ENCODE measurements around the gene ST6GALNAC6.
"Not testable (repeated sequence)": the region's sequence is repeated elsewhere in the genome, so short reads cannot be mapped to it uniquely, and the experiment has no call there.

The ST6GALNAC6 gene

GRCh38 chr9:127893392-127893791 lies 6.0 kb downstream of the ST6GALNAC6 start:
- no peak for DNase-seq (ENCODE audit: low read depth in 2 of 2)

DNA sequence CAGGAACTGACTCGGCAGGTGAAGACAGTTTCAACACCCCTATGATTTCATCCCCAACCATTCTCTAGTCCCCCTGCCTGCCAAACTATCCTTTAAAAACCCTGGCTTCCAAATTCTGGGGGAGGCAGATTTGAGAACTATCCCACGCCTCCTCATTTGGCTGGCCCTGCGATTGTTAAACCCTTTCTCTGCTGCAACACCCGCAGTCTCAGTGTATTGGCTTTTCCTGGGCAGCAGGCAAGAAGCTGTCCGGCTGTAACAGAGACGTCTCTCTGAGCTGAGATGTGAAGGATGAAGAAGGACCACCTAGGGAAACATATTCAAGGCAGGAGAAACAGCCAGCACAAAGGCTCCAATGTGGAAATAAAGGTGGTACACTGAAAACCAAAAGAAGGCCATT lies 6.6 kb downstream of the ST6GALNAC6 start:
- no peak for DNase-seq (ENCODE audit: low read depth in 2 of 2)

DNA sequence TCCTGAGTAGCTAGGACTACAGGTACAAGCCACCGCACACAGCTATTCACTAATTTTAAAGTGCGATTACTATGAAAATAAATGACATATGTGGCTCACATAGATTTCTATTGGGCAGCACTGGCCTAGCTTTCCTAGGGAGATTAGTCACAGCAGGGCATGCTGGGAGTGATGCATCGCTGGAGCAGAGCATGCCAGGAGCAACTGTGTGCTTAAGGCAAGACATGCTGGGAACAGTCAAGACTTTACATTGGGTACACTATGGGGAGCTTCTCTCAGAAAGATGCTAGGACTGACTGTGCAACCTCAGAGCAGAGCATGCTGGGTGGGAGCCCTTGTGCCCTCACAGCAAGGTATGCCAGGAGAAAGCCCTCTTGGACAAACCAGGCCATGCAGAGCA lies 9.3 kb downstream of the ST6GALNAC6 start:
- DNase-seq (ENCODE audit: low read depth in 2 of 2), result no peak

GRCh38 chr9:127887792-127888191 lies 11.6 kb downstream of the ST6GALNAC6 start:
- no peak for DNase-seq (ENCODE audit: low read depth in 2 of 2)

DNA sequence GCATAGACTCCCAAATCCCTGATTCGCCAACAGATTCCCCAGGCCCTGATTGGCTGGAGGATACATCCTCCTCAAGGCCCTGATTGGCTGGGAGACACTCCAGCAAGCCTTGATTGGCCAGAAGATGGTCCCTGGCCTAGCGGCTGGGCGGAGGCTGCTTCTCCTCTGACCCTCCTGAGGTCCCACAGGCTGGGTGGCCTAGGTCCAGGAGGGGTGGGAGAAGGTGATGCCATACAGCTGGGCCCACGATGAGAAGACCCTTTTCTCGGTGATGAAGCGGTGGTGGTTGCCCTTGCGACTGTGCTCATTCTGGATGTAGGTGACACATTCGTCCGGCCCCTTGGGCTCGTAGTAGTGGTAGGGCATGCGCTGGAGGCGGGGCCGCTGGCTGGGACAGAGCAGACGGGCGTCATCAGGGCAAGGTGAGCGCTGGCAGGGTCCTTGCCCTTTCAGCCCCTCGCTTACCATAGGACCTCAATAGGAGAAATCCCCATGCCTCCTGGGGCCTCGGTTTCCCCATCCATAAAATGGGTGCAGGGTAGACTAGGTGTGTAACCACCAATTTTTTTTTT lies 12.9 kb downstream of the ST6GALNAC6 start:
- no peak for DNase-seq (ENCODE audit: low read depth in 2 of 2)

DNA sequence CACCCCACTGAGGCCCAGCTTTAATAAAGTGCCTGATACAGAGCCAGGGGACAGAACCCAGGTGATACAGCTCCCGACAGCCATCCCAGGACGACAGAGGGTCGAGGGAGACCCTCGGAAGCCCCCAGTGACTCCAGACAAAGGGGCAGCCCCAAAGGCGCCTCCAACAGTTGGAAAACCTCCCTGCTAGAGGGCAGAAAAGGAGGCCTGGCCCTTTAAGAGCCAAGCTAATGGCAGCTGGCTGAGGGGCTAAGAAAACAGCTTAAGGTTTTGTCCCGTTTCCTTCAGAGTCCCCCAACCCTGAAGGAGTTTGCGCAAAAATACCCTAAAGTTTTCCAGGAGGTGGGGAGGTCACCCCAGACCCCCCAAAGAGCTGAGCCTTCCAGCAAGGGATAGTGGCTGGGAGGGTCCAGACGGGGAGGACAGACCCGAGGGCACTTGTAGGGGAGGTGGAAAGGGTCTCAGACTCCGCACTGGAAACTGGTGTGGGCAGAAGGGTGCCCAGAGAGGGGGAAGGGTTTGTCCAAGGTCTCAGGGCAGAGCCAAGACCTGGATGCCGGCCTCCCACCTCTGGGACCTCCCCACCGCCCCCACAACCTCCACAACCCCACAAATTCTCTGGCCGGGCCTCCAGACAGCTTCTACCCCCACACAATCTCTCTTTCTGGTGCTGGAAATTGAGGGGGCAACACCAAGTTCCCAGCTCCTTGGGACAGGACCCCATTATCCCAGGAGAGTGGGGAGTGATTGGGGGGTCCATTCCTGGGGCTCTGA lies 13.7 kb downstream of the ST6GALNAC6 start:
- no peak for DNase-seq (ENCODE audit: low read depth in 2 of 2)

- DNase-seq (ENCODE audit: low read depth in 2 of 2), result no peak
Observed at GRCh38 chr9:127884976-127885490, 14.4 kb downstream of the ST6GALNAC6 start.

GRCh38 chr9:127884427-127884911 lies 14.9 kb downstream of the ST6GALNAC6 start:
- no peak for DNase-seq (ENCODE audit: low read depth in 2 of 2)

- DNase-seq (ENCODE audit: low read depth in 2 of 2), result no peak
Observed at GRCh38 chr9:127883959-127884358, 15.4 kb downstream of the ST6GALNAC6 start.

DNA sequence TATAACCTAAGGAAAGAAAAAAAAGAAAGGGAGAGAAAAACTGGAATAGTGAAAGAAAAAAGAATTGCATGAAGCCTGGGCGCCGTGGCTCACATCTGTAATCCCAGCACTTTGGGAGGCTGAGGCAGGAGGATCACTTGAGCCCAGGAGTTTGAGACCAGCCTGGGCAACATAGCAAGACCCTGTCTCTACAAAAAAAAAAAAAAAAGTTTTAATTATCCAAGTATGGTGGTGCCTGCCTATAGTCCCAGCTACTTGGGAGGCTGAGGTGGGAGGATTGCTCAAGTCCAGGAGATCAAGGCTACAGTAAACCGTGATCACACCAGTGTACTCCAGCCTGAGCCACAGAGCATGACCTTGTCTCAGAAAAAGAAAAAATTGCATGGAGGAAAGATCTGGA lies 17.7 kb downstream of the ST6GALNAC6 start:
- DNase-seq (ENCODE audit: low read depth in 2 of 2), result not testable (repeated sequence)

DNA sequence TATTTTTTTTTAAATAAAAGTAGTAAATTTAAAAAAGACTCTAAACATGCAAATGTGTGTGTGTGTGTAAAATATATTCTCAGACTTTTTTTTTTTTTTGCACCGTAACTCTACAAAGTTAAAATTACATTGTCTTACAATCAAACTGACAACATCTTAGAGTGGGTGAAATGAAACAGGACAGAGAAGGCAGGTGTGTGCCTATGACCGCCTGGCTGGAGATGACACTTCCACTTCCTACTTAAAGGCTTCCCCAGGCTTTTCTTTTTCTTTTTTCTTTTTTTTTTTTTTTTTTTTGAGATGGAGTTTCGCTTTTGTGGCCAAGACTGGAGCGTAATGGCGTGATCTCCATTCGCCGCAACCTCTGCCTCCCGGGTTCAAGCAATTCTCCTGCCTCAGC lies 19.3 kb downstream of the ST6GALNAC6 start:
- no peak for DNase-seq (ENCODE audit: low read depth in 2 of 2)

GRCh38 chr9:127878652-127879390 lies 20.6 kb downstream of the ST6GALNAC6 start:
- no peak for DNase-seq (ENCODE audit: low read depth in 2 of 2)

DNA sequence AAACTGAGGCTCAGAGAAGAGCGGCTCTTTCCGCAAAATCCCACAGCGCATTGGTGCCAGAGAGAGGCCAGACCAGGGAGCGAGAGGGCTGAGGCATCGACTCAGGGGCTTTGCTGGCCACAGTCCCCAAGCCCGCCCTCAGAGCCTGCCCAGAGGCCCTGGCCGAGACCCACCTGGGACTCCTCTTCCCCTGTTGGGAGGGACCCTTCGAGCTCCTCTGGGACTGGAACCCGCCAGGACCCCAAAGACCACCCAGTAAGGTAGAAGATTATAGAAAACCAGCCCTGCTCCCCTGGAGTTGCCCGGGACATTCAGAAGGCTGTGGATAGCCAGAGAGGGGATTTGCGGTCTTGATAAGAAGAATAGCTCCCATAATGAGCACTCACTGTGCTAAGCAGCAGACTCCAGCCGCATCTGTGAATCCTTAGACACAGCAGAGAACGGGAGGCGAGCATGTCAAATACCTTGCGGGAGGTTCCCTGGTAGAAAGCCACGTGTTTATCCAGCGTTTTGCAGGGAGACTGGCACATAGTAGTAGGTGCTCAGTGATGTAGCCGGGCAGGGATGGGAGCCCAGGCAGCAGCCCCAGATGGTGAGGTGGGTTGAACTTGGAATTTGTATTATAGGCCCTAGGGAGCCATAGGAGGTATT lies 21.3 kb downstream of the ST6GALNAC6 start:
- no peak for DNase-seq (ENCODE audit: low read depth in 2 of 2)

DNA sequence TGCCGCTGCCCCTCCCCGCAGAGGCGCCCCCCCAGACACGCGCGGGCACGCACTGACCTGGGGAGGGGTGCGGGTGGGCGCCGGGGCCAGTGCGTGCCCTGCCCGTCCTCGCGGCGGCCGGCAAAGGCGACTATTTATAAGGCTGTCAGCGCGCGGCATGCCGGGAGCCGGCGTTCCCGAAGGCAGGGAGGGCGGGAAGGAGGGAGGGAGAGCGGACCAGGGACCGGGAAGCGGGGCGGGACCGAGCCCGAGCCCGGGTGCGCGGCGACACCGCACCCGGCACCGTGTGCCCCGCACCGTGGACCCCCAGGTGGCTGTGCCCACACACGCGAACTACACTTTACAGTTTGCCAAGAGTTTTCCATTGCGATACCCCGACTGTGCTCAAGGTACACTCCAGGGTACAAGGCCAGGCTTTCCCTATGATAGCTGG lies 21.8 kb downstream of the ST6GALNAC6 start, which contains the start of gene AK1:
Gene AK1 (minus strand): TSS at position 110 of the 433 bp plus-strand sequence. CDS start 3,058 bp downstream, outside the sequence.
- DNase-seq (ENCODE audit: low read depth in 2 of 2), result peak in 1 of 2 experiments; percentile 15

DNA sequence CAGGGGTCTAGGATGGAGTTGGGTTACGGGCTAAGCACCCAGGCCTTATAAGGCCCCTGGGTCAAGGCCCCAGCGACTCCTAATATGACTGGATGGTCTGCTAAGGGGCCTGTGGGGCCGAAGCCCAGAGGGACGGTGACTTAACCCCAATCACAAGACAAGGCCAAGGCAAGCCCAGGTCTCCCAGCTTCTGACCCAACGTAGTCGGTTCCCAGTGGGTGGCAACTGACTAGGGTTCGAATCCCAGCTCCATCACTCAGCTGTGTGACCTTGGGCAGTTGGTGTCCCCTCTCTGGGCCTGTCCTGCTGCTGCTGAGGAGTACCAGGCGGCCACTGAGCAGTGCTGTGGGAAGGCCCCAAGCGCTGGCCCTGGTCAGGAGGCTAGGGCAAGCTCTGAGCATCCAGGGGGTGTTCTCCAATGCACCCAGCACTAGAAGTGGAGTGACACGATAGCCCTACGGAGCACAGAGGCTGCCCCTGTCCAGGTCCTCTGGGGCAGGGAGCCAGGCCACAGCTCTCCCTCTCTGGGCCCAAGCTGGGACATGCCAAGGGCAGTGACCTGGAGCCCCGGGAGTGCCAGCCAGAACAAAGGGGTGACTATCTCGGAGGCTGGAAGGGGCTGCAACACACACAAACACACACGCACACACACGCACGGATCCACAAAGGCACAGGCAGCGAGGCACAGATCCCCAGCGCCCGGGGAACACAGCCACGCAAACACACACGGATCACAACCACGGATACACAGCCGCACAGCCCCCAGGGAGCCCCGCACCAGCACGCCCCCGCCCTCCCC lies 22.4 kb downstream of the ST6GALNAC6 start:
- DNase-seq (ENCODE audit: low read depth in 2 of 2), result no peak

DNA sequence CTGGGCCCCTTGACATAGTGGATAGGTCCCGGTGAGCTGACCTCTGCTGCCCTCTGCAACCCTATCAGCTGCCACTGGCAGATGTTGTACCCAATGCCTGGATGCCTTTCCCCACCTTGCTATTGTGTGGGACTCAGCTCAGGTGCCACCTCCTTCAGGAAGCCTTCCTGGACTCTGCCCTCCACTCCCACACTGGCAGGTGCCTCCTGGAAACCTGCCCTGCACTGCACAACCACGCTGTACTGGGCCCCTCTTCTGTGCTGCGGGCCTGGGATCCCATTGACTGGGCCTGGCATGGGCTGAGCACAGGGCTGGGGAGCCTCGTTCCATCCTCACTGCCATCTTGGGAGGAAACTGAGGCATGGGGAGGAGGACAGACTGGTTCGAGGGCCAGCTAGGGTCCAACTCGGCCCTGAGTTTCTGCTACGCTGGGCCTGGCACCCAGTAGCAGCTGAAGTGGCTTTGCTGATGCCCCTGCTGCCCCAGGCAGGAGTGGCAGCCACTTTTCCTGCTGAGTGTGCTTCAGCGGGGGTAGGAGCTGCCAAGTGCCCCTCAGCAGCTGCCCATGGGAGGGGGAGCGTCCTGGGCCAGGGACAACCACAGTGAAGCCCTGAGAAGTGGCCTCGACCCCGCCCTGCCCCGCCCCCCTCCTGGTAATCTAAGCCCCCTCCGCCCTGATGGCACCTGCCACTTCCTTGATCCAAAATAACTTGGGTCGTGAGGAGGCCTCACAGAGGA lies 23.2 kb downstream of the ST6GALNAC6 start:
- DNase-seq (ENCODE audit: low read depth in 2 of 2), result no peak

- DNase-seq (ENCODE audit: low read depth in 2 of 2), result peak in 1 of 2 experiments; percentile 14
Observed at GRCh38 chr9:127875306-127875966, 24.0 kb downstream of the ST6GALNAC6 start.

DNA sequence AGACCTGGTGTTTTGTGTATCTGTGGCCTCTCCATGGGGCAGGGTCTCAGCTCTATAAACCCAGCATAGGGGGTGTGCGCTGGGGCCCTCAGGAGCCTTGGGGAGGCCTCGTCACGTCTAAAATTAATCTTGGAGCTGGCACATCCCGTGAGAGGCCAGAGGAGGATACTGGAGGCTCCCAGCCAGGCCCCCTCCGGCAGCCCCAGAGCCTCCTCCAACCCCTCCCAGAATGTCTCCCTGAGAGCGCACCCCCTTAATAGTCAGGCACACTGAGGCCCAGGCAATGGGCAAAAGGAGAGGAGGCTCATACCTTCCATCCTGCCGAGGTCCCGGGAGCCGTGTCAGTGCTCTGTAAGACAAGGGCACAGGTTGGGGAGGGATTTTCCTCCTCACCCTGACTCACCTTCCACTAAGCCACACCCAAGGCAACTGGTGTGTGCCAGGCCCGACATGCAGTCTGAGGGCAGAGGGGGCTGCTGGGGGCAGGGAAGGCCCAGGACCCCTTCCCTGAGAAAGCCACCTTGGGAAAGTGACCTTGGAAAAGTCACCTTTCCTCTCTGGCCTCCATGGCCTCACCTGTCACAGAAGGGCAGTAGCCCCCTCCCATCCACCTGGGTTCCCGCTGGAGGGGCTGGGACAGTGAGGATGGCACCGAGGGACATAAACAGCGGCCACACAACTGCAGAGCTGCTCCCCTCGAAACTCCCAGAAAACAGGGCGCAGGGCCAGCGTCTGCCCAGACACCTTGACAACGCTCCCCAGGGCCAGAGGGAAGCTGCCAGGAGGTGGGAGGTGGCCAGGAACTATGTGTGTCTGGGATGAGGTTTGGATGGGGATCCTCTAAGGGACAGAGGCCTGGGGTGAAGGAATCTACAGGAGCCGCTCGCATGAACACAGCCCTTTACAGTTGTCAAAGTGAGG lies 24.8 kb downstream of the ST6GALNAC6 start:
- DNase-seq (ENCODE audit: low read depth in 2 of 2), result no peak

Data from fibroblast of skin of left quadriceps (primary cell).